ENCODE data around the gene SORCS2.

Gene SORCS2

DNA sequence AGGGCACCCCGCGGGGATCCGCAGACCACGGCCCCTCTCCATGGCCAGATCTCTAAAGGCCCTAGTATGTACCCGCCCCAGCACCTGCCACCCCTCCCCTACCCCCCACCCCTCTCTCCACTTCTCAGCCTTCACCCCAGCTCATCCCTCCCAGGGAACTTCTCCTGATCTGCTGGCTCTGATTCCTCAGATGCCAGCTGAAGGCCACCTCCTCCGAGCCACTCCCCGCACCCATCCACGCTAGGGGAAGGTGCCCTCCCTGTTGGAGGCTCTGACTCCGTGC is 230.5 kb downstream of the SORCS2 start:
- Histone ChIP-seq H3K4me3 (ENCODE audit: low read depth in 1 of 2, low read length in 2 of 2) (no peak overlapping the region), H3K9me3 (ENCODE audit: insufficient read depth, low read length, severe bottlenecking) (no peaks in the 10 kb centered on the region), H3K4me2 (ENCODE audit: insufficient read depth, low read length) (no peak overlapping the region), H4K20me1 (ENCODE audit: insufficient read depth, low read length) (no peaks in the 10 kb centered on the region; the same call in 1 of the 2 replicates), H3K36me3 (ENCODE audit: insufficient read depth, low read length) (no peaks in the 10 kb centered on the region), H3K27ac (ENCODE audit: low read length) (no peak overlapping the region), H3K9ac (ENCODE audit: low read depth, low read length) (no peak overlapping the region), H3K4me1 (ENCODE audit: insufficient read depth, low read length) (no peaks in the 10 kb centered on the region), H3K27me3 (ENCODE audit: insufficient read depth, low read length, poor library complexity) (no peaks in the 10 kb centered on the region), H2AFZ (ENCODE audit: low read depth, low read length) (no peak overlapping the region), H3K79me2 (ENCODE audit: insufficient read depth, low read length) (no peaks in the 10 kb centered on the region)
- TF ChIP-seq, protein P1, sequence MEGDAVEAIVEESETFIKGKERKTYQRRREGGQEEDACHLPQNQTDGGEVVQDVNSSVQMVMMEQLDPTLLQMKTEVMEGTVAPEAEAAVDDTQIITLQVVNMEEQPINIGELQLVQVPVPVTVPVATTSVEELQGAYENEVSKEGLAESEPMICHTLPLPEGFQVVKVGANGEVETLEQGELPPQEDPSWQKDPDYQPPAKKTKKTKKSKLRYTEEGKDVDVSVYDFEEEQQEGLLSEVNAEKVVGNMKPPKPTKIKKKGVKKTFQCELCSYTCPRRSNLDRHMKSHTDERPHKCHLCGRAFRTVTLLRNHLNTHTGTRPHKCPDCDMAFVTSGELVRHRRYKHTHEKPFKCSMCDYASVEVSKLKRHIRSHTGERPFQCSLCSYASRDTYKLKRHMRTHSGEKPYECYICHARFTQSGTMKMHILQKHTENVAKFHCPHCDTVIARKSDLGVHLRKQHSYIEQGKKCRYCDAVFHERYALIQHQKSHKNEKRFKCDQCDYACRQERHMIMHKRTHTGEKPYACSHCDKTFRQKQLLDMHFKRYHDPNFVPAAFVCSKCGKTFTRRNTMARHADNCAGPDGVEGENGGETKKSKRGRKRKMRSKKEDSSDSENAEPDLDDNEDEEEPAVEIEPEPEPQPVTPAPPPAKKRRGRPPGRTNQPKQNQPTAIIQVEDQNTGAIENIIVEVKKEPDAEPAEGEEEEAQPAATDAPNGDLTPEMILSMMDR (IDR thresholded peaks at IDR 0.05; ENCODE audit: borderline replicate concordance, extremely low read depth, low read length, poor library complexity, severe bottlenecking): no peak
- TF ChIP-seq EZH2 (IDR thresholded peaks at IDR 0.05; ENCODE audit: borderline replicate concordance, low read depth, low read length, severe bottlenecking): no peak
- DNase-seq: no peak
- no peak for ATAC-seq (ENCODE audit: insufficient read depth, low read depth)

DNA sequence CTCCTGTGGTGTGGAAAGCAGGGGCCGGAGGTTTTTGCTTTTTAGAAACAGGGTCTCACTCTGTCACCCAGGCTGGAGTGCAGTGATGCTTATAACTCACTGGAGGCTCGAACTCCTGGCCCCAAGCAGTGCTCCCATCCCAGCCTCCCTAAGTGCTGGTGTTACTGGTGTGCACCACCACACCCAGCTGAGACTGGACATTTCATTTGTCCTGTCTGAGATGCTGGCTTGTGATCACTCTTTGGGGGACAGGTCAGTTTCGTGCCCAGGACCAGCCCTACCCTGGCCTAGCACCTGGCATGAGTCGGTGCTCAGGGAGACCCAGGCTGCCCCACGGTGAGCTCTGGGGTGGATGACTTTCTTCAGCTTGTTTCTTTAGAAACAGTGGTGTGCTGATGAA is 231.1 kb downstream of the SORCS2 start:
- Histone ChIP-seq H3K9me3 (ENCODE audit: insufficient read depth, low read length, severe bottlenecking) (no peaks in the 10 kb centered on the region), H3K4me1 (ENCODE audit: insufficient read depth, low read length) (no peaks in the 10 kb centered on the region), H4K20me1 (ENCODE audit: insufficient read depth, low read length) (no peaks in the 10 kb centered on the region; the same call in 1 of the 2 replicates), H3K9ac (ENCODE audit: low read depth, low read length) (no peak overlapping the region), H3K79me2 (ENCODE audit: insufficient read depth, low read length) (no peaks in the 10 kb centered on the region), H3K27ac (ENCODE audit: low read length) (no peak overlapping the region), H2AFZ (ENCODE audit: low read depth, low read length) (no peak overlapping the region), H3K36me3 (ENCODE audit: insufficient read depth, low read length) (no peaks in the 10 kb centered on the region), H3K4me2 (ENCODE audit: insufficient read depth, low read length) (no peak overlapping the region), H3K4me3 (ENCODE audit: low read depth in 1 of 2, low read length in 2 of 2) (no peak overlapping the region), H3K27me3 (ENCODE audit: insufficient read depth, low read length, poor library complexity) (no peaks in the 10 kb centered on the region)
- TF ChIP-seq, protein P1 (IDR thresholded peaks at IDR 0.05; ENCODE audit: borderline replicate concordance, extremely low read depth, low read length, poor library complexity, severe bottlenecking): no peak
- no peak for TF ChIP-seq EZH2 (IDR thresholded peaks at IDR 0.05; ENCODE audit: borderline replicate concordance, low read depth, low read length, severe bottlenecking)
- no peak for ATAC-seq (ENCODE audit: insufficient read depth, low read depth)
- no peak for DNase-seq

DNA sequence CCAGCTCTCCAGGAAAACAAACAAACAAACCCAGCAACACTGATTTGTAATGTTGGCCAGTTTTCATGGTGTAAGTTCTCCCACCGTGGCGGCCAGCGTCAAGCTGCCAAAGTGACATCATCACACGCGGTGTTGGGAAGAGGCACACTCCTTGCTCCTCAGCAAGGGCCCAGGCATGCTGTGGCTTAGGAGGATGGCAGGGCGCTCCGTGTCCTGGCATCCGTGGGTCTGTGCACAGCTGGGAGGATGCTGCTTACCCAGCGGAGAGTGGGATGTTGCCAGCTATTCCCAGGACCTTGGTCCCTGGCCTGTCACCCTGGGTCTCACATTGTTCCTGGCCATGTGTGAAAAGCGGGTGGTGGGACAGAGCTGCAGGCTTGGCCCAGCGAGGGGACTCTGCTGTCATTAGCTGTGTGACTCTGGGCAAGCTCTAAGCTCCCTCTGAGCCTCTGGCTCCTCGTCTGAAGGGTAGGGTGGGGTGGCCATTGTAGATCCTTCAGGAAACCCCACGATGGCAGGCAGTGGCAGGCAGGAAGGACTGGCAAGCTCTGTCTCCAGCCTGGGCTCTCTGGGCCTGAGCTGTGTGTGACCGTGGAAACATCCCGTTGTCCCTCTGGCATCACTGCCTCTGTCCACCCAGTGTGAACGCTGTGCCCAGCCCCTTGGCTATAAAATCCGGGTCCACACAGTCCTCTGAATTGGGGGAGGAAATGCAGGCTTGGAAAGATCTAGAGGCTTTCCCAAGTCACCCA is 231.6 kb downstream of the SORCS2 start:
- Histone ChIP-seq H3K4me1 (ENCODE audit: insufficient read depth, low read length) (no peaks in the 10 kb centered on the region), H3K4me3 (ENCODE audit: low read depth in 1 of 2, low read length in 2 of 2) (no peak overlapping the region), H2AFZ (ENCODE audit: low read depth, low read length) (no peak overlapping the region), H3K4me2 (ENCODE audit: insufficient read depth, low read length) (no peak overlapping the region), H3K9ac (ENCODE audit: low read depth, low read length) (no peak overlapping the region), H3K9me3 (ENCODE audit: insufficient read depth, low read length, severe bottlenecking) (no peaks in the 10 kb centered on the region), H3K79me2 (ENCODE audit: insufficient read depth, low read length) (no peaks in the 10 kb centered on the region), H3K27me3 (ENCODE audit: insufficient read depth, low read length, poor library complexity) (no peaks in the 10 kb centered on the region), H3K36me3 (ENCODE audit: insufficient read depth, low read length) (no peaks in the 10 kb centered on the region), H4K20me1 (ENCODE audit: insufficient read depth, low read length) (no peaks in the 10 kb centered on the region; the same call in 1 of the 2 replicates), H3K27ac (ENCODE audit: low read length) (no peak overlapping the region)
- no peak for DNase-seq
- no peak for TF ChIP-seq EZH2 (IDR thresholded peaks at IDR 0.05; ENCODE audit: borderline replicate concordance, low read depth, low read length, severe bottlenecking)
- TF ChIP-seq, protein P1 (IDR thresholded peaks at IDR 0.05; ENCODE audit: borderline replicate concordance, extremely low read depth, low read length, poor library complexity, severe bottlenecking): no peak
- no peak for ATAC-seq (ENCODE audit: insufficient read depth, low read depth)
